IMR-90 (cell line): ENCODE results near the gene APP. TPM values are rescaled to one million over a fixed set of nuclear protein-coding genes. Genes with fewer than 3 reads are reported as not detected.

Source experiments
- ATAC-seq: fragments of 200-7000 bp; cut with Tn5 transposase; 2 replicates; pipeline ENCODE4 v1.9.1; 2020; ENCODE audit warnings: low read depth, mild to moderate bottlenecking, moderate library complexity
- BruUV-seq: library from RNA; stranded (reverse); fragments of 400-500 nt; replicated peaks from 2 replicates; lab custom pipeline; 2021; lab: Mats Ljungman, UMichigan
- CTCF ChIA-PET: fragments of 300-600 bp; formaldehyde crosslinking; extraction: SDS; loops from one replicate; lab custom pipeline; 2021; ENCODE audit warnings: antibody characterized with exemption; lab: Yijun Ruan, JAX
- POLR2A ChIA-PET: fragments of 300-600 bp; sonication (Branson Sonifier 250); formaldehyde crosslinking; loops from one replicate; lab custom pipeline; 2022; ENCODE audit warnings: antibody characterized with exemption; ENCODE audit not compliant: unreplicated experiment; lab: Charles Lee
- DNase-seq: peaks from one replicate; pipeline ENCODE4 v3.0.0; 2013
- H2AFZ ChIP-seq: replicated peaks from 2 replicates; pipeline ENCODE3; 2013; ENCODE audit warnings: low read length, mild to moderate bottlenecking; ENCODE audit not compliant: poor library complexity
- H2AK5ac ChIP-seq: 2 replicates; pipeline ENCODE4 v1.6.1; 2013; ENCODE audit warnings: low read depth, low read length, inconsistent platforms
- H2AK9ac ChIP-seq: replicated peaks from 2 replicates; pipeline ENCODE3; 2013; ENCODE audit warnings: mild to moderate bottlenecking, low read depth, low read length, moderate library complexity; ENCODE audit not compliant: poor library complexity
- H2BK120ac ChIP-seq: 2 replicates; pipeline ENCODE4 v1.6.1; 2013; ENCODE audit warnings: low read depth, low read length, inconsistent platforms
- H2BK15ac ChIP-seq: 3 replicates; pipeline ENCODE4 v1.6.1; 2013; ENCODE audit warnings: low read depth, low read length, inconsistent platforms
- H2BK20ac ChIP-seq: 2 replicates; pipeline ENCODE4 v1.6.1; 2013; ENCODE audit warnings: low read depth, mild to moderate bottlenecking, inconsistent platforms, low read length, moderate library complexity
- H2BK5ac ChIP-seq: 2 replicates; pipeline ENCODE4 v1.6.1; 2013; ENCODE audit warnings: mild to moderate bottlenecking, low read depth, low read length, inconsistent platforms; ENCODE audit not compliant: poor library complexity, severe bottlenecking
- H3K14ac ChIP-seq: replicated peaks from 2 replicates; pipeline ENCODE4 v1.6.1; 2013; ENCODE audit warnings: low read depth, low read length, inconsistent platforms
- H3K18ac ChIP-seq: 2 replicates; pipeline ENCODE4 v1.6.1; 2013; ENCODE audit warnings: low read depth, low read length, control low read depth
- H3K23ac ChIP-seq: 2 replicates; pipeline ENCODE4 v1.6.1; 2013; ENCODE audit warnings: low read depth, low read length, inconsistent platforms
- H3K27ac ChIP-seq: 2 replicates; pipeline ENCODE4 v1.5.1; 2013; ENCODE audit warnings: mild to moderate bottlenecking, control low read depth, low read length; ENCODE audit not compliant: insufficient read depth
- H3K27me3 ChIP-seq: 2 replicates; pipeline ENCODE4 v1.6.1; 2013; ENCODE audit warnings: low read length; ENCODE audit not compliant: control insufficient read depth, insufficient read depth
- H3K36me3 ChIP-seq: 2 replicates; pipeline ENCODE4 v1.6.1; 2013; ENCODE audit warnings: low read length, mixed read lengths; ENCODE audit not compliant: control insufficient read depth, insufficient read depth
- H3K4ac ChIP-seq: 2 replicates; pipeline ENCODE4 v1.6.1; 2013; ENCODE audit warnings: low read depth, low read length, inconsistent platforms
- H3K4me1 ChIP-seq: 2 replicates; pipeline ENCODE4 v1.6.1; 2013; ENCODE audit warnings: low read length, mixed read lengths; ENCODE audit not compliant: control insufficient read depth, insufficient read depth
- H3K4me2 ChIP-seq: 2 replicates; pipeline ENCODE4 v1.6.1; 2013; ENCODE audit warnings: low read depth, mild to moderate bottlenecking, control low read depth, low read length, moderate library complexity
- H3K4me3 ChIP-seq: 2 replicates; pipeline ENCODE4 v1.5.1; 2013; ENCODE audit warnings: low read depth, mild to moderate bottlenecking, control low read depth, low read length, moderate library complexity; ENCODE audit not compliant: insufficient read depth
- H3K56ac ChIP-seq: 2 replicates; pipeline ENCODE4 v1.6.1; 2013; ENCODE audit warnings: low read length, inconsistent platforms; ENCODE audit not compliant: insufficient read depth; ENCODE audit errors: extremely low read depth
- H3K79me1 ChIP-seq, 2 experiments: 2 replicates each; pipeline ENCODE4 v1.6.1; 2013; ENCODE audit warnings: low read length in 2 of 2, inconsistent platforms in 1 of 2, low read depth in 1 of 2
- H3K9ac ChIP-seq: 2 replicates; pipeline ENCODE4 v1.6.1; 2013; ENCODE audit warnings: low read depth, low read length, control low read depth
- H3K9me1 ChIP-seq: 2 replicates; pipeline ENCODE4 v1.6.1; 2013; ENCODE audit warnings: low read length, inconsistent platforms; ENCODE audit not compliant: insufficient read depth
- H3K9me3 ChIP-seq: 2 replicates; pipeline ENCODE4 v1.6.1; 2013; ENCODE audit warnings: low read length; ENCODE audit not compliant: control insufficient read depth, insufficient read depth
- H4K20me1 ChIP-seq: 2 replicates; pipeline ENCODE4 v1.6.1; 2013; ENCODE audit warnings: low read length, inconsistent platforms; ENCODE audit not compliant: insufficient read depth
- H4K5ac ChIP-seq: 2 replicates; pipeline ENCODE4 v1.6.1; 2013; ENCODE audit warnings: mild to moderate bottlenecking, low read depth, low read length, control low read depth
- H4K8ac ChIP-seq, 2 experiments: 2 replicates each; pipeline ENCODE4 v1.6.1; 2013; ENCODE audit warnings: low read depth in 2 of 2, low read length in 2 of 2, control low read depth in 1 of 2, inconsistent platforms in 1 of 2
- H4K91ac ChIP-seq: 2 replicates; pipeline ENCODE4 v1.6.1; 2013; ENCODE audit warnings: low read depth, low read length, inconsistent platforms; ENCODE audit not compliant: insufficient read depth
- CEBPB ChIP-seq: IDR thresholded peaks from 2 replicates; pipeline ENCODE4 v1.6.1; 2012; ENCODE audit warnings: low read depth, low read length, improper control_type of control experiment
- CHD1 ChIP-seq: IDR thresholded peaks from 2 replicates; pipeline ENCODE4 v1.6.1; 2012; ENCODE audit warnings: low read depth, low read length, improper control_type of control experiment
- FOS ChIP-seq: fragments of 150-350 bp; IDR thresholded peaks from 2 replicates; pipeline ENCODE4 v1.6.1; 2016; ENCODE audit warnings: low read depth, low read length
- MAZ ChIP-seq: IDR thresholded peaks from 2 replicates; pipeline ENCODE4 v1.6.1; 2012; ENCODE audit warnings: low read depth, mild to moderate bottlenecking, low read length, improper control_type of control experiment, moderate library complexity, borderline replicate concordance
- MXI1 ChIP-seq: IDR thresholded peaks from 2 replicates; pipeline ENCODE4 v1.6.1; 2012; ENCODE audit warnings: low read depth, mild to moderate bottlenecking, low read length, moderate library complexity, borderline replicate concordance
- NFE2L2 ChIP-seq: fragments of 150-350 bp; IDR thresholded peaks from 2 replicates; pipeline ENCODE4 v1.6.1; 2016; ENCODE audit warnings: low read depth, mild to moderate bottlenecking, low read length
- POLR2A ChIP-seq: IDR thresholded peaks from 2 replicates; pipeline ENCODE4 v1.6.1; 2012; ENCODE audit warnings: mild to moderate bottlenecking, low read depth, low read length
- RAD21 ChIP-seq: IDR thresholded peaks from 2 replicates; pipeline ENCODE4 v1.6.1; 2012; ENCODE audit warnings: low read length, improper control_type of control experiment
- RCOR1 ChIP-seq: IDR thresholded peaks from 2 replicates; pipeline ENCODE4 v1.6.1; 2012; ENCODE audit warnings: mild to moderate bottlenecking, low read length, improper control_type of control experiment; ENCODE audit not compliant: insufficient replicate concordance
- RFX5 ChIP-seq: IDR thresholded peaks from 2 replicates; pipeline ENCODE4 v1.8.0; 2012; ENCODE audit warnings: low read depth, mild to moderate bottlenecking, low read length, moderate library complexity
- SMC3 ChIP-seq: fragments of 150-350 bp; IDR thresholded peaks from 2 replicates; pipeline ENCODE4 v1.6.1; 2016; ENCODE audit warnings: low read depth, mild to moderate bottlenecking, antibody characterized with exemption, low read length, moderate library complexity
- USF2 ChIP-seq: fragments of 150-350 bp; IDR thresholded peaks from 2 replicates; pipeline ENCODE4 v1.6.1; 2017; ENCODE audit warnings: mild to moderate bottlenecking, antibody characterized with exemption, low read length, low read depth
- WGBS, 2 experiments: methylation state at CpG; one replicate each; pipeline versions ENCODE4 v1.1.5 to v1.1.7; 2013; ENCODE audit warnings: missing lambda C conversion rate in 2 of 2; ENCODE audit not compliant: insufficient read length in 1 of 2; ENCODE audit errors: extremely low coverage in 2 of 2; 5-methylcytosine and 5-hydroxymethylcytosine counted together
- dilution Hi-C: fragments of 300-500 bp; cut with HindIII; formaldehyde crosslinking; loops from one replicate; pipeline ENCODE4 v1.14.3; 2018; ENCODE audit warnings: low sequenced_read_pairs; ENCODE audit not compliant: unreplicated experiment
- in situ Hi-C: fragments of 300-500 bp; cut with MboI; formaldehyde crosslinking; loops from 3 replicates; pipeline ENCODE4 v1.14.3; 2019; ENCODE audit warnings: low sequenced_read_pairs, inconsistent platforms, mixed read lengths
- intact Hi-C: fragments of 100-400 bp; cut with micrococcal nuclease; formaldehyde crosslinking; loops from 2 replicates; pipeline ENCODE4 v1.10.0; 2022
- polyA plus RNA-seq, 3 experiments: library from polyadenylated mRNA; depleted of rRNA; stranded (reverse); fragments of >200 nt; gene quantifications; 2 replicates each; pipeline ENCODE4 v1.2.3, GENCODE V29; 2012; ENCODE audit warnings: low replicate concordance in 1 of 3
- total RNA-seq: library from RNA; depleted of rRNA; stranded (reverse); fragments of >200 nt; gene quantifications from 2 replicates; pipeline ENCODE4 v1.2.3, GENCODE V29; 2012
- TF ChIP-seq, protein P1 (sequence below): conservative IDR thresholded peaks from 2 replicates; pipeline ENCODE4 v1.5.1; 2012; ENCODE audit warnings: mild to moderate bottlenecking, low read depth, low read length, improper control_type of control experiment
- TF ChIP-seq, protein P2 (sequence below): fragments of 150-350 bp; IDR thresholded peaks from 2 replicates; pipeline ENCODE4 v1.6.1; 2016; ENCODE audit warnings: low read depth, mild to moderate bottlenecking, low read length, moderate library complexity, borderline replicate concordance

The APP gene
- total and polyA plus RNA-seq, 2 of the 4 experiments (the other 2 are of a cell fraction): 191 to 530 TPM

DNA sequence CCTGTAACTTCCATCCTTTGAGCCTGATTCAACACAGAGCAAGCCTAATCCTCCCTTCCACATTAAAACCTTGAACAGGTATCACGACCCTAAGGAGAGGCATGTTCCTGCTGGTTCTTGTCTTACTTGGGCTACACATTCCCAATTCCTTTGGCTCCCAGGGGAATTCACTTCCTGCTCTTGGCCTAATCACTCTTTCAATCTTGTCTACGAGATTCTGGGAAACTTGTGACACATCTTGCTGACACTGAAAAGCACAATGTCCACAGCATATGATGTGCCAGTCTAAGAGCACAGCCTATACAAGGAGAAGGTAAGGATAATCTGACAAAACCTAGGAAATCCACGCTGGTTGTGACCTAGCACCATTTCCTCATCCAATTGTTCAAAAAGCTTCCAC, 271.9 kb downstream of the APP start:
- WGBS, 2 experiments: 80% methylated on average over 1 of the region's 3 CpGs; no CpG with 5 or more reads in 1 of the 2 experiments
- intact Hi-C loops: no loop called here

More for the DNA sequence above, 271.9 kb downstream of the APP start:
- Histone ChIP-seq H2BK15ac (no peak overlapping the region), H3K56ac (no peak overlapping the region), H3K4ac (no peak overlapping the region), H3K27me3 (no peaks in the 10 kb centered on the region), H3K9ac (no peak overlapping the region), H2BK120ac (no peak overlapping the region), H2AK9ac (no peak overlapping the region), H4K91ac (no peak overlapping the region), H3K79me1 (peaks cover 0 to 4% of the 10 kb centered on the region in 2 experiments; a peak in 2 of 4 replicates), H4K20me1 (no peaks in the 10 kb centered on the region), H2AFZ (no peak overlapping the region), H2AK5ac (no peak overlapping the region), H3K4me3 (no peak overlapping the region), H2BK5ac (no peak overlapping the region), H3K27ac (no peak overlapping the region), H4K8ac (no peak overlapping the region), H3K14ac (no peak overlapping the region), H3K4me2 (no peak overlapping the region), H3K18ac (no peak overlapping the region), H2BK20ac (no peak overlapping the region), H3K9me1 (peaks cover 8% of the 10 kb centered on the region; the same call in 1 of the 2 replicates), H3K9me3 (no peaks in the 10 kb centered on the region), H3K4me1 (peaks cover 3% of the 10 kb centered on the region), H3K36me3 (peaks cover 18% of the 10 kb centered on the region), H3K23ac (no peak overlapping the region), H4K5ac (no peak overlapping the region)
- ChIA-PET CTCF (no interaction called here), POLR2A (no interaction called here)
- in situ Hi-C loops (loop anchor here (25.0 kb wide), 1 partner anchor 814 kb away; no protein-coding TSS in a partner anchor), dilution Hi-C loops (no loop called here)
- ATAC-seq: no peak
- TF ChIP-seq, protein P1, sequence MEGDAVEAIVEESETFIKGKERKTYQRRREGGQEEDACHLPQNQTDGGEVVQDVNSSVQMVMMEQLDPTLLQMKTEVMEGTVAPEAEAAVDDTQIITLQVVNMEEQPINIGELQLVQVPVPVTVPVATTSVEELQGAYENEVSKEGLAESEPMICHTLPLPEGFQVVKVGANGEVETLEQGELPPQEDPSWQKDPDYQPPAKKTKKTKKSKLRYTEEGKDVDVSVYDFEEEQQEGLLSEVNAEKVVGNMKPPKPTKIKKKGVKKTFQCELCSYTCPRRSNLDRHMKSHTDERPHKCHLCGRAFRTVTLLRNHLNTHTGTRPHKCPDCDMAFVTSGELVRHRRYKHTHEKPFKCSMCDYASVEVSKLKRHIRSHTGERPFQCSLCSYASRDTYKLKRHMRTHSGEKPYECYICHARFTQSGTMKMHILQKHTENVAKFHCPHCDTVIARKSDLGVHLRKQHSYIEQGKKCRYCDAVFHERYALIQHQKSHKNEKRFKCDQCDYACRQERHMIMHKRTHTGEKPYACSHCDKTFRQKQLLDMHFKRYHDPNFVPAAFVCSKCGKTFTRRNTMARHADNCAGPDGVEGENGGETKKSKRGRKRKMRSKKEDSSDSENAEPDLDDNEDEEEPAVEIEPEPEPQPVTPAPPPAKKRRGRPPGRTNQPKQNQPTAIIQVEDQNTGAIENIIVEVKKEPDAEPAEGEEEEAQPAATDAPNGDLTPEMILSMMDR: no peak
- TF ChIP-seq RFX5: no peak
- TF ChIP-seq NFE2L2: no peak
- no peak for TF ChIP-seq POLR2A
- no peak for TF ChIP-seq MXI1
- no peak for TF ChIP-seq CHD1
- TF ChIP-seq USF2: no peak
- no peak for TF ChIP-seq RAD21
- no peak for TF ChIP-seq FOS
- TF ChIP-seq SMC3: no peak
- no peak for TF ChIP-seq CEBPB
- no peak for TF ChIP-seq RCOR1
- TF ChIP-seq, protein P2, sequence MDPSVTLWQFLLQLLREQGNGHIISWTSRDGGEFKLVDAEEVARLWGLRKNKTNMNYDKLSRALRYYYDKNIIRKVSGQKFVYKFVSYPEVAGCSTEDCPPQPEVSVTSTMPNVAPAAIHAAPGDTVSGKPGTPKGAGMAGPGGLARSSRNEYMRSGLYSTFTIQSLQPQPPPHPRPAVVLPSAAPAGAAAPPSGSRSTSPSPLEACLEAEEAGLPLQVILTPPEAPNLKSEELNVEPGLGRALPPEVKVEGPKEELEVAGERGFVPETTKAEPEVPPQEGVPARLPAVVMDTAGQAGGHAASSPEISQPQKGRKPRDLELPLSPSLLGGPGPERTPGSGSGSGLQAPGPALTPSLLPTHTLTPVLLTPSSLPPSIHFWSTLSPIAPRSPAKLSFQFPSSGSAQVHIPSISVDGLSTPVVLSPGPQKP: no peak
- no peak for TF ChIP-seq MAZ
- no peak for DNase-seq
- BruUV-seq: no TSS peak
